C4-2B (cell line): ENCODE measurements around the gene DENND11.

ENCODE experiments used
- H3K27ac ChIP-seq: fragments of 450-650 bp; 2 replicates; pipeline ENCODE4 v1.5.1; 2017
- ZFX ChIP-seq: fragments of 450-650 bp; IDR thresholded peaks from 2 replicates; pipeline ENCODE4 v1.6.1; 2017
- TF ChIP-seq, protein P1 (sequence below): fragments of 450-650 bp; conservative IDR thresholded peaks from 2 replicates; pipeline ENCODE4 v1.5.1; 2017; ENCODE audit warnings: mild to moderate bottlenecking

The DENND11 gene

DNA sequence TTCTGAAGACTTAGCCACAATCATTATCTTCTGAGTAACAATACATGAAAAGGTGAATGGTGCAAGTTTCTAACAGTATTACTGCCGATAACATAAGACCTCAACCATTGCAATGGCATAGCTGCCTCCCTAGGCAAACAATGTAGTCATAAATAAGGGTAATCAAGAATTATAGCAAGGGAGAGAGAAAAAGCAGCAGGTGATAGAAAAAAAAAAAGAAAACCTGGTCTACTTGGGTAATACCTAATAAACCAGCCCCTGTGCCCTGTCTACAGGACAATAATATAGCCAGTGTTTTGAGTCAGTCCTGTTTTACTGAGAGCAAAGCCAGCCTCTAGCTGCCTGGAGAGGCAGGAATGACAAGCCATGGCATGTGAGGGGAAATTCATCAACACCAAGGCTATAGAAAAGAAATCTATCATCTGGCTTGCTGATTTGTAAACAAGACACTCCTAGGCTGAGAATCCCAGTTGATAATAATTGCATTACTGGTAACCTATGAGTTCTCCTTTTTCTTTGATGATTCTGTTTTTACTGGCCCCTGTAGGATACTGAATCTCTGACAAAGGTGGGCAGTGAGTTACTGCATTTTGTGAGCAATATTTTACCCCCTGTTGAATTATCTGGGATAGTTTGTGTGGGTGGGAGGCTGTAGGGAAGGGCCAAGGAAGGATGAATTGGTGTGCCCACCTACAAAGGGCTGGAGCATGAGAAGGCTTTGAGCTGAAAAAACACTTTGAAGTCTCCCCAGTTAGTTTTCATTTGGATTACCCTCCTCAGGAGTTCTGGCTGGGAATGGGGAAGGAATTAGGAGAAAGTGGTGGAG, 4.5 kb upstream of the DENND11 start:
- TF ChIP-seq, protein P1, sequence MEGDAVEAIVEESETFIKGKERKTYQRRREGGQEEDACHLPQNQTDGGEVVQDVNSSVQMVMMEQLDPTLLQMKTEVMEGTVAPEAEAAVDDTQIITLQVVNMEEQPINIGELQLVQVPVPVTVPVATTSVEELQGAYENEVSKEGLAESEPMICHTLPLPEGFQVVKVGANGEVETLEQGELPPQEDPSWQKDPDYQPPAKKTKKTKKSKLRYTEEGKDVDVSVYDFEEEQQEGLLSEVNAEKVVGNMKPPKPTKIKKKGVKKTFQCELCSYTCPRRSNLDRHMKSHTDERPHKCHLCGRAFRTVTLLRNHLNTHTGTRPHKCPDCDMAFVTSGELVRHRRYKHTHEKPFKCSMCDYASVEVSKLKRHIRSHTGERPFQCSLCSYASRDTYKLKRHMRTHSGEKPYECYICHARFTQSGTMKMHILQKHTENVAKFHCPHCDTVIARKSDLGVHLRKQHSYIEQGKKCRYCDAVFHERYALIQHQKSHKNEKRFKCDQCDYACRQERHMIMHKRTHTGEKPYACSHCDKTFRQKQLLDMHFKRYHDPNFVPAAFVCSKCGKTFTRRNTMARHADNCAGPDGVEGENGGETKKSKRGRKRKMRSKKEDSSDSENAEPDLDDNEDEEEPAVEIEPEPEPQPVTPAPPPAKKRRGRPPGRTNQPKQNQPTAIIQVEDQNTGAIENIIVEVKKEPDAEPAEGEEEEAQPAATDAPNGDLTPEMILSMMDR = no peak
- no peak for TF ChIP-seq ZFX
- H3K27ac ChIP-seq = no peak overlapping the region

DNA sequence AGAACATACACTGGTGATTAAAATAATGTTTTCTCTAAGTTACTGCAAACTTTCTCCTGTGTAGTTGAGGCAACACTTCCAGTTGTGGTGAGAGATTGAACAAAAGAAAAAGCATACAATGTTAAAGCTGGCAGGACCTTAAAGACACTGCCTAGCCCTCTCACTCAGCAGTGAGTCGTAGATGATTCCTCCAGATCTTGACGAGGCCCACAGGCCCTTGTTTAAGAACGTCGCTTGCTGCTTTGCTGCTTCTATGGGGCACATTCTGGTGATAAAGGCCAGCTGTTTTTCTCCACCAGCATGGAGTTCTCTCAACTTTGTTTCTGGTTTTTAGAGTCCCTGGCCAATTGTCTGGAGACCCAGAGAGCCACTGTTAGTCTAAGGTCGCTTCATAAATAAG, 2.8 kb upstream of the DENND11 start:
- no peak overlapping the region for H3K27ac ChIP-seq
- TF ChIP-seq, protein P1 = no peak

DNA sequence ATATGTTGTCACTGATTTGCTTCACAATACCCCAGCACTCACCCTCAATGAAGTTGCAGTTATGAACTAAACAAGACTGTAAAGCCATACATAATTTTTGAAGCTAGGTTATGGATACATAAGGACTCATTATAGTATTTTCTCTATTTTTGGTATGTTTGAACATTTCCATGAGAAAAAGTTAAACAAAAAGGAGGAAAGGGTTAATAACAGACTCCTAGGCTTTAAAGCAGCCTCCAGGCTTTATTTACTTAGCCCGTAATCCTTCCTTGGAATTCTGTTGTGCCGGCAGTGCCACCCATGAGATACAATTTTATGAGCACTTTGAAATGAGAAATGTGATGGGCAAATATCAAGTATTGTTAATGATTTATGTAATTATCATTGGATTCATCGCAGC, 2.1 kb upstream of the DENND11 start:
- H3K27ac ChIP-seq = no peak overlapping the region
- TF ChIP-seq, protein P1 = no peak
- TF ChIP-seq ZFX = no peak

DNA sequence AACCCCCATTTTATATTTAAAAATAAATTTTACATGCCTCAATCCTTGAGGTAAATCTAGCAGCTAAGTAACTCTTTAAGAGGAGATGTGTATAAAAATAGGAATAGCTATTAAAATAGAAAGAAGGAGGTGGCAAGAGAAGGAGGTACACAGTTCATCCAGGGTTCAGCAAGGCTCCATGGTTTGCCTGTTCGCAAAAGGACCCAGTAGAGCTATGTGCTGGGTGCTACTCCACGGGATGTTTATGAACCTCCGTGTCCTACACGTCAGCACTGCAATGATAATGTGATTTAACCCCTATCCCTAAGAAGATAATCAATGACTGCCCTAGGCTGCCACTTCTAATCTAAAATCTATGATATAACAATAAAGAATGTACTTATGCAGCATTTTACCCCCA, 926 bp upstream of the DENND11 start:
- no peak overlapping the region for H3K27ac ChIP-seq
- TF ChIP-seq, protein P1 = no peak
- TF ChIP-seq ZFX = no peak

DNA sequence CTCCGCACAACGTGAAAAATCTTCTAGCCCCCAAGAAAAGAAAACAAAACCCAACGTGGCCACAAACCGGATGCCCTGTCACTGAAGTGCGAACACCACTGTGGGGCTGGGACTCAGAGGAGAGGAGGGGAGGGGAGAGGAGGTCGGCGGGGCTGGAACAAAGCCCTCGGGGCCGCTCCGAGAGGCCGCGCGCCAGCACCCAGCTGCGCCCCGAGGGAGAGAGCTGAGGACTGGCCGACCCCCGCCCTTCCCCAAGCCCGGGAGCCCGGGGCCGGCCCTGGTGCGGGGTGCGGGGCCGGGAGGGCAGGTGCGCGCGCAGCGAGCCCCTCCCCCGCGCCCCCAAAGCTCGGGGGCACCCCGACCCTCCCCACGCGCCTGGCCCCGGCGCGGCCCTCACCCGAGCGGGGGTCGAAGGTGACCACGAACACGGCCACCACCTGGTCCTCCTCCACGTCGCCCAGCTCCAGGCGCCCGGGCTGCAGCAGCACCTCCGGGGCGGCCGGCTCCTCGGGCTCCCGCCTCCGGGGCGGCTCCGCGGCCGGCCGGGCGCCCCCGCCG, 398 bp downstream of the DENND11 start:
- TF ChIP-seq, protein P1 = no peak
- TF ChIP-seq ZFX = peak; percentile 58
- peak overlapping the region; percentile 76 for H3K27ac ChIP-seq

DNA sequence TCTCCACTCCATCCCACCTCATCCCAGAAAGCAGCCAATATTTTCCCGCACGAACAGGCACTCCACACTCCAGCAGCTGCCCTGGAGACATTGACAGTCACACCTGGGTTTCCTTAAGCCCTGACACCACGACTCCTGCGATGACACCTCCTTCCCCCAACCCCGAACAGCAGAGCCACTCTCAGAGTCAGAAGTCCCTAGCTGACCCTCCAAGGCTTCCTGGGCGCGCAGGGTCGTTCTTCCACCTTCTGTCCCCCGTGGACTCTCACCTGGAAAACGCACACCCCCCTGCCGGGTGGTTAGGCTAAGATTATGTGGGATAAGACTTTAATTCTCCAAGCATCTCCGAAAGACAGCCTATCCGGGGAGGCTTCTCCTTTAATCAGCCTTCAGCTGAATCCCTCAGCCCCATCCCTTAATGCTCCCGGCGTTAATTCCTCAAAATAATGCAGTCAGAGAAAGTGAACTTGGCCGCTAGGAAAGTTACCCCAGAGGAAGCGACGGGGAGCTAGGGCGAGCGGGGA, 1.1 kb downstream of the DENND11 start:
- H3K27ac ChIP-seq = no peak overlapping the region
- no peak for TF ChIP-seq ZFX
- TF ChIP-seq, protein P1 = no peak

DNA sequence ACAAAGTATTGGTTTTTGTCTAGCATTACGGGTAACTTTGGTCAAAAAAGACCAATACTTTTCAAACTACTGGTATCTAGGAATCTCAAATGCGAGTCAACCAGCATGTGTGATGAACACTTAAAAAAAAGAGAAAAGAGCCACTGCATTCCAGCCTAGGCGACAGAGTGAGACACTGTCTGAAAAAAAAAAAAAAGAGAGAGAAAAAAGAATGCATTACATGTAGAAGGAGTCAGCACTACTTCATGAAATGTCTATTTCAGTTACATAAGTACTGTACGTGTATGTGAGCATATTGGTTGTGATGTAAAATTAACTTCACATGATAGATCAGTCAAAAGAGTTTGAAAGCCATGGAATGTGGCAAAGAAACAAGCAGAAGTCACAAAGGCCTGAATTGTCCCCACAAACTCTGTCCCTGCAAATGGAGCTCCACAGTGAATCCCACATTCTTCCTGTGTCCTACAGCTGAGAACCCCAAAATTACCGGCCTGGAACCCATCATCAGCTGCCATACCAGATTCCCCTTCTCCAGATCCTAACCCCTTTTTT, 1.6 kb downstream of the DENND11 start:
- H3K27ac ChIP-seq = no peak overlapping the region
- TF ChIP-seq, protein P1 = no peak
- no peak for TF ChIP-seq ZFX
